Transverse colon (tissue), 3 donors: ENCODE measurements around the gene GPR55.

Source experiments
- CTCF ChIP-seq, 5 experiments: fragments of 200-600 bp in 3 of 5; fragments of 450-650 bp in 2 of 5; sonication (generic) in 3 of 5; IDR thresholded peaks; 1 replicate in 2 of 5; 2 replicates in 3 of 5; pipeline ENCODE4 v1.5.1; 2016 to 2017; ENCODE audit warnings: antibody characterized with exemption in 5 of 5, inconsistent platforms in 3 of 5, mild to moderate bottlenecking in 2 of 5, moderate library complexity in 1 of 5
- POLR2A ChIP-seq: fragments of 450-650 bp; IDR thresholded peaks from one replicate; pipeline ENCODE4 v1.6.1; 2016; ENCODE audit warnings: antibody characterized with exemption, mild to moderate bottlenecking, moderate library complexity

- TF ChIP-seq CTCF (IDR thresholded peaks at IDR 0.05): no peak
- no peak for TF ChIP-seq POLR2A
Observed at GRCh38 chr2:230886671-230887071, 38.4 kb downstream of the GPR55 start.
